GM13977 (cell line): Measurements from ENCODE around the gene FPR2.

Experiments
- DNase-seq: peaks from one replicate; pipeline ENCODE4 v3.0.0; 2012; ENCODE audit warnings: low spot score
- CTCF ChIP-seq: IDR thresholded peaks from 2 replicates; pipeline ENCODE4 v1.5.1; 2012; ENCODE audit warnings: mild to moderate bottlenecking, control low read depth; ENCODE audit not compliant: insufficient read depth; ENCODE audit errors: extremely low read depth, missing control alignments
- in situ Hi-C: fragments of 300-500 bp; cut with MboI; formaldehyde crosslinking; loops from one replicate; pipeline ENCODE4 v1.12.0; 2022; ENCODE audit warnings: low sequenced_read_pairs, low pct_unique_long_range_greater_than_20kb, mixed read lengths, inconsistent platforms; ENCODE audit not compliant: unreplicated experiment

FPR2 gene

GRCh38 chr19:51786646-51787494, 25.9 kb downstream of the FPR2 start:
- no peak for TF ChIP-seq CTCF
- in situ Hi-C loops, result no loop called here
- DNase-seq, result no peak

- DNase-seq, result no peak
- in situ Hi-C loops, result no loop called here
- no peak for TF ChIP-seq CTCF
Measured at GRCh38 chr19:51788029-51788428, 27.0 kb downstream of the FPR2 start.

- TF ChIP-seq CTCF, result no peak
- DNase-seq, result no peak
- in situ Hi-C loops, result no loop called here
Measured at GRCh38 chr19:51789061-51789795, 28.2 kb downstream of the FPR2 start.

- DNase-seq, result no peak
- in situ Hi-C loops, result no loop called here
- no peak for TF ChIP-seq CTCF
Measured at GRCh38 chr19:51792932-51793331, 32.0 kb downstream of the FPR2 start.

- TF ChIP-seq CTCF, result no peak
- in situ Hi-C loops, result no loop called here
- DNase-seq, result no peak
Measured at GRCh38 chr19:51793994-51794393, 33.0 kb downstream of the FPR2 start.

GRCh38 chr19:51794885-51795490, 34.0 kb downstream of the FPR2 start, which contains the start of gene FPR3:
FPR3 (plus strand) TSS chr19:51795157; CDS start chr19:51823749, 28,592 bp downstream.
- DNase-seq, result no peak
- in situ Hi-C loops, result no loop called here
- TF ChIP-seq CTCF, result no peak
